ENCODE data around the gene ASIC4. TPM values are rescaled to one million over a fixed set of nuclear protein-coding genes. Genes with fewer than 3 reads are reported as not detected.
A peak's percentile ranks its signal among the peaks of the same experiment; 100 is the strongest.

ASIC4 gene
- total and polyA plus RNA-seq, 7 experiments from 2014 or later, result 0.12 to 0.49 (median 0.17) TPM; not detected in 3

DNA sequence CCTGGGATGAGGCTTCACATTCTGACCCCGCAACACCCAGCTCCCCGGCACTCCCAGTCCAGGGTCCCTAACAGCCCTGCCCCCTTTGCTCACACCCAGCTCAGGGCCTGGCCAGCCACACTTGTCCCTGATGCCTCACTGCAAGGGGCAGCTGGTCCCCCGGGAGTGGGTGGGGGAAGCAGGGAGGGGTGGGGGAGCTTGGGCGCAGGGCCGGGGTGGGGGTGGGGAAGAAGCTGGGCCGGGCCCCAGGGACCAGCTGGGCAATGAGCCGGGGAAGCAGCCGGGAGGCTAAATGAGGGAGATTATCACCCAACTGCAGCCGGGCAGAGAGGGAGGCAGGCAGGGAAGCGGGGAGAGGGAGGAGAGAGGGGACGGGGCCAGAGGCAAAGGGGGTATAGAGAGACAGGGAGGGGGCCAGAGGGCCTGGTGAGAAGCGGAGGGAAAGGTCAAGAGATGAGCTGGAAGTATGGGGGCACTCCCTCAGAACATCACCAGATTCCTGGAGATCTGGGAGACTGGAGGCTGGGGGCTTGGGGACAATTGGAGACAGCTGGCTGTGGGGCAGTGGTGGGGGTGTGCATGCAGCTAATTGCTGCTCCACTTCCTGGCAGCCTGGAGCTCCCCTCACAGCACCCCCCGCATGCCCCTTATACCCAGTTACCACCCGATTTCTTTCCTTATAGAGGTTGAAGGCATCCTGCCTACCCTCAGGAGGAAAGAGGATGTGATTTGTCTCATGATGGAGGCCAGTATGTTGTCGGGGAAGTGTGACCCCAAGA, 2.5 kb upstream of the ASIC4 start:
- Histone ChIP-seq H3K4me3 (ENCODE audit: low read length) (no peak overlapping the region), H3K36me3 (ENCODE audit: control insufficient read depth in 2 of 3, insufficient read depth in 3 of 3, low read length in 3 of 3) (peaks cover 0 to 6% (median 0%) of the 10 kb centered on the region in 3 experiments), H3K9me3 (ENCODE audit: control insufficient read depth in 2 of 3, low read length in 3 of 3) (no peaks in the 10 kb centered on the region), H3K4me1 (ENCODE audit: control insufficient read depth in 2 of 2, insufficient read depth in 2 of 2, low read length in 2 of 2) (peaks cover 0 to 12% of the 10 kb centered on the region in 2 donors), H3K27ac (ENCODE audit: low read depth, low read length) (no peak overlapping the region), H3K27me3 (ENCODE audit: control insufficient read depth in 2 of 2, insufficient read depth in 2 of 2, low read length in 2 of 2) (peaks cover 0 to 12% of the 10 kb centered on the region in 2 donors)
- Mint-ChIP-seq H3K9me3 (peaks cover 0 to 5% (median 0%) of the 10 kb centered on the region in 11 donors), H3K4me3 (peak overlapping the region in 1 of 10 donors; percentile 29), H3K4me1 (peaks cover 14 to 34% (median 28%) of the 10 kb centered on the region in 7 donors), H3K27me3 (peaks cover 58 to 69% (median 62%) of the 10 kb centered on the region in 5 donors), H3K36me3 (peaks cover 0 to 7% (median 2%) of the 10 kb centered on the region in 5 donors), H3K27ac (no peak overlapping the region)
- ChIA-PET POLR2A (interaction anchor here (0.6 kb wide), 2 partner anchors 101 to 406 kb away, joined by 3 read pairs; no protein-coding TSS in a partner anchor), CTCF (interaction anchor here (1.5 kb wide), 1 partner anchor 18 kb away, joined by 10 read pairs; no protein-coding TSS in a partner anchor)
- no peak for ATAC-seq
- intact Hi-C loops (cut with micrococcal nuclease), result no loop called here
- no peak for DNase-seq

DNA sequence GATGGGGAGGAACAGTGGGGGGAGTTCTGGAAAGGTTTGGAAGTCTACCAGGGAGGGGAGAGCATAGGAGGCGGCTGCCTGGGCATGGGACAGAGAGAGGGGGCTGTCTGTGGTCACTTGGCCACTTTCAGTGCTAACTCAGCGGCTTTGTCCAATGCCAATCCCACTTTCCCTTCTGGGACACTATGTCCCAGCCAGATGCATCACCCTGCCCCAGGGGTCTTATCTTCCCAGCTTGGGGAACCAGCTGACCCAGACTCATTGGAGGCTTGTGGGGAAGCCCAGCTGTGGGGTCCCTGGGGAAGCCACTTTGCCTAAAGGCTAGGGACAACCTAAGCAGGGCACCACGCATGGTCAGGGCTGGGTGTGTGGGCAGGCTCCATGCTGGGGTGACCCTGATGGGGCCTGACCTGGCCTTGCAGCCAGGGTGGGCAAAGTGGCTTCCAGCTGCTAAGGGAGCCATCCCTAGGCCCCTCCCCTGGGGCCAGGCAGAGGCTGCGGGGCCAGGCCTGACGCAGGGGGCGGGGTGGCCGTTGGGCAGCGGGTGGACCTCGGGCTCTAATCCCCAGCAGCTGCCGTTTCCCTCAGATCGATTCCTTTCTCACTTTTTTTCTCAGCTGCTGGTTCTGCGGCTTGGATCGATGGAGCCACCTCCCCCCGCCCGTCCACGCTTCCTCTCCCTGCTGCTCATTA, 1.6 kb upstream of the ASIC4 start:
- no peaks in the 10 kb centered on the region for H3K9me3 ChIP-seq (ENCODE audit: control insufficient read depth in 2 of 3, low read length in 3 of 3)
- ATAC-seq (no peak), DNase-seq (no peak)
- peak overlapping the region in 1 of 10 donors; percentile 29 for H3K4me3 Mint-ChIP-seq
- no peak overlapping the region for H3K4me3 ChIP-seq (ENCODE audit: low read length)
- peaks cover 14 to 34% (median 28%) of the 10 kb centered on the region in 7 donors for H3K4me1 Mint-ChIP-seq
- H3K27me3 Mint-ChIP-seq, result peaks cover 67 to 78% (median 71%) of the 10 kb centered on the region in 5 donors
- H3K27ac Mint-ChIP-seq, result no peak overlapping the region
- intact Hi-C loops (cut with micrococcal nuclease), result no loop called here
- H3K36me3 ChIP-seq (ENCODE audit: control insufficient read depth in 2 of 3, insufficient read depth in 3 of 3, low read length in 3 of 3), result no peaks in the 10 kb centered on the region
- H3K4me1 ChIP-seq (ENCODE audit: control insufficient read depth in 2 of 2, insufficient read depth in 2 of 2, low read length in 2 of 2), result peaks cover 0 to 12% of the 10 kb centered on the region in 2 donors
- no peak overlapping the region for H3K27ac ChIP-seq (ENCODE audit: low read depth, low read length)
- peaks cover 0 to 2% (median 0%) of the 10 kb centered on the region in 5 donors for H3K36me3 Mint-ChIP-seq
- ChIA-PET POLR2A (no interaction called here), CTCF (no interaction called here)
- peaks cover 0 to 12% of the 10 kb centered on the region in 2 donors for H3K27me3 ChIP-seq (ENCODE audit: control insufficient read depth in 2 of 2, insufficient read depth in 2 of 2, low read length in 2 of 2)
- peaks cover 0 to 5% (median 0%) of the 10 kb centered on the region in 11 donors for H3K9me3 Mint-ChIP-seq

DNA sequence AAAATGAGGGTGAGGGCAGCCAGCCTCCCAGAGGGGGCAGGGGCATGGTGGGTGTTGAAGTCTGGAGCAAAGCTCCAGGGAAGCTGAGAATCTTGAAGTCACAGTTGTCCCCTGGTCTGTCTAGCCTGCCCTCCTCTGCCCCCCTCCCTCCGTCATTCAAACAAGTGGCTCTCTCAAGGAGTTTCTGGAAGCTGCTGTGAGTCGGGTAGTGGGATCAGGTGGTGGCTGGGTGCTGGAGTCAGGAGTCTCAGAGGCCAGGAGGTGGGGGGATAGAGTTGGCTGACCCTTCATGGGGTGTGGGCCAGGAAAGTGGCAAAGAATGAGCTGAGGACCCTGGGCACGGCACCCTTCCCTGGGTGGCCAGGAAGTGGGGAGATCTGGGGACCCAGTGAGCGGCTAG, 495 bp upstream of the ASIC4 start:
- peaks cover 14 to 34% (median 28%) of the 10 kb centered on the region in 7 donors for H3K4me1 Mint-ChIP-seq
- no peaks in the 10 kb centered on the region for H3K9me3 ChIP-seq (ENCODE audit: control insufficient read depth in 2 of 3, low read length in 3 of 3)
- peaks cover 0 to 12% of the 10 kb centered on the region in 2 donors for H3K27me3 ChIP-seq (ENCODE audit: control insufficient read depth in 2 of 2, insufficient read depth in 2 of 2, low read length in 2 of 2)
- no peak overlapping the region for H3K27ac Mint-ChIP-seq
- ATAC-seq (no peak), DNase-seq (no peak)
- H3K4me3 Mint-ChIP-seq, result peak overlapping the region in 5 of 10 donors; percentile 10 to 61 (median 47)
- no peak overlapping the region for H3K27ac ChIP-seq (ENCODE audit: low read depth, low read length)
- H3K27me3 Mint-ChIP-seq, result peaks cover 73 to 88% (median 81%) of the 10 kb centered on the region in 5 donors
- H3K36me3 ChIP-seq (ENCODE audit: control insufficient read depth in 2 of 3, insufficient read depth in 3 of 3, low read length in 3 of 3), result no peaks in the 10 kb centered on the region
- ChIA-PET CTCF (no interaction called here), POLR2A (no interaction called here)
- no peak overlapping the region for H3K4me3 ChIP-seq (ENCODE audit: low read length)
- intact Hi-C loops (cut with micrococcal nuclease), result no loop called here
- H3K36me3 Mint-ChIP-seq, result peaks cover 0 to 2% (median 0%) of the 10 kb centered on the region in 5 donors
- H3K4me1 ChIP-seq (ENCODE audit: control insufficient read depth in 2 of 2, insufficient read depth in 2 of 2, low read length in 2 of 2), result peaks cover 0 to 12% of the 10 kb centered on the region in 2 donors
- peaks cover 0 to 5% (median 0%) of the 10 kb centered on the region in 11 donors for H3K9me3 Mint-ChIP-seq

DNA sequence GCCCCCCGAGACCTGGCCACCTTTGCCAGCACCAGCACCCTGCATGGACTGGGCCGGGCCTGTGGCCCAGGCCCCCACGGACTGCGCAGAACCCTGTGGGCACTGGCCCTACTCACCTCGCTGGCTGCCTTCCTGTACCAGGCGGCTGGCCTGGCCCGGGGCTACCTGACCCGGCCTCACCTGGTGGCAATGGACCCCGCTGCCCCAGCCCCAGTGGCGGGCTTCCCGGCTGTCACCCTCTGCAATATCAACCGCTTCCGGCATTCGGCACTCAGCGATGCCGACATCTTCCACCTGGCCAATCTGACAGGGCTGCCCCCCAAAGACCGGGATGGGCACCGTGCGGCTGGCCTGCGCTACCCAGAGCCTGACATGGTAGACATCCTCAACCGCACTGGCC, 554 bp downstream of the ASIC4 start:
- Histone ChIP-seq H3K9me3 (ENCODE audit: control insufficient read depth in 2 of 3, low read length in 3 of 3) (no peaks in the 10 kb centered on the region), H3K27me3 (ENCODE audit: control insufficient read depth in 2 of 2, insufficient read depth in 2 of 2, low read length in 2 of 2) (peaks cover 0 to 11% of the 10 kb centered on the region in 2 donors), H3K36me3 (ENCODE audit: control insufficient read depth in 2 of 3, insufficient read depth in 3 of 3, low read length in 3 of 3) (no peaks in the 10 kb centered on the region), H3K27ac (ENCODE audit: low read depth, low read length) (no peak overlapping the region), H3K4me1 (ENCODE audit: control insufficient read depth in 2 of 2, insufficient read depth in 2 of 2, low read length in 2 of 2) (peaks cover 0 to 7% of the 10 kb centered on the region in 2 donors), H3K4me3 (ENCODE audit: low read length) (no peak overlapping the region)
- no peak for DNase-seq
- no peak overlapping the region for H3K4me3 Mint-ChIP-seq
- peaks cover 0 to 3% (median 0%) of the 10 kb centered on the region in 11 donors for H3K9me3 Mint-ChIP-seq
- intact Hi-C loops (cut with micrococcal nuclease), result no loop called here
- H3K4me1 Mint-ChIP-seq, result peaks cover 8 to 30% (median 23%) of the 10 kb centered on the region in 7 donors
- CTCF ChIA-PET, result no interaction called here
- ATAC-seq, result no peak
- H3K36me3 Mint-ChIP-seq, result no peaks in the 10 kb centered on the region
- H3K27me3 Mint-ChIP-seq, result peaks cover 74 to 87% (median 79%) of the 10 kb centered on the region in 5 donors
- no peak overlapping the region for H3K27ac Mint-ChIP-seq
- POLR2A ChIA-PET, result no interaction called here

DNA sequence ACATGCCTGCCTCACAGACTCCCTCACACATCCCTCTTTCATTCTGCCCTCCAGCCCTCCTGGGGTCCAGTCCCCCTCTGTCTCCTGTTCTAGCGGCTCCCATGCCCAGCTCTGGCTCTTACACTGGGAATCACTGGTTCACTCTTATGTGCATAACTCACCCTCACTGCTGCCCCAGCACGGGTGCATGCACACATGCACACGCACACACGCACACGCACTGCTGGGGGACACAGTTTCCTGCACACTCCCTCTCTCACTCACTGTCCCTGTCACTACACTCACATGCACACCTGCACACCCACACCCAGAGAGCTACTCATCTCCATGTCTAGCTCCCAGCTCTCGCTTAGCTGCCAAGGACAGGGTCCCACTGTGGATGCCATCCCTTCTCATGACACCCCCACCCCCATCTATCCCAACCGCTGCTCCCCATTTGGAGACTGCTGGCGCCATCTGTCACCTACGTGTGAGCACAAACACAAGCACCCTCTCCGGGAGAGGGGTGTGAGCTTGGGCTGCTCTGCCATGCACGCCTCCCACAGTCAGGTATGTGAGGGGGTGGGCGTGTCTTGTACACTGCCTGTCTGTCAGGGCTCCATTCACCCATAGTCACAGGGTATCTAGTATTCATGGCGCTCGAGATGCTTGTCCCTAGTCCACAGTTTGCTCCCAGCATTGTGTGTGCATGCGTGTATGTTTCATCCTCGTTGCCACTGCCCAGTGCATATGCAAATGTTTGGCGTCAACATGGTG, 1.8 kb downstream of the ASIC4 start:
- DNase-seq (no peak), ATAC-seq (no peak)
- ChIA-PET POLR2A (no interaction called here), CTCF (no interaction called here)
- Mint-ChIP-seq H3K27me3 (peaks cover 71 to 86% (median 83%) of the 10 kb centered on the region in 5 donors), H3K36me3 (no peaks in the 10 kb centered on the region), H3K27ac (no peak overlapping the region), H3K4me1 (peaks cover 3 to 23% (median 18%) of the 10 kb centered on the region in 7 donors), H3K4me3 (peak overlapping the region in 3 of 10 donors; percentile 39 to 61 (median 57)), H3K9me3 (peaks cover 0 to 2% (median 0%) of the 10 kb centered on the region in 11 donors)
- Histone ChIP-seq H3K9me3 (ENCODE audit: control insufficient read depth in 2 of 3, low read length in 3 of 3) (no peaks in the 10 kb centered on the region), H3K36me3 (ENCODE audit: control insufficient read depth in 2 of 3, insufficient read depth in 3 of 3, low read length in 3 of 3) (no peaks in the 10 kb centered on the region), H3K4me1 (ENCODE audit: control insufficient read depth in 2 of 2, insufficient read depth in 2 of 2, low read length in 2 of 2) (no peaks in the 10 kb centered on the region), H3K4me3 (ENCODE audit: low read length) (no peak overlapping the region), H3K27ac (ENCODE audit: low read depth, low read length) (no peak overlapping the region), H3K27me3 (ENCODE audit: control insufficient read depth in 2 of 2, insufficient read depth in 2 of 2, low read length in 2 of 2) (peaks cover 0 to 5% of the 10 kb centered on the region in 2 donors)
- intact Hi-C loops (cut with micrococcal nuclease), result no loop called here

DNA sequence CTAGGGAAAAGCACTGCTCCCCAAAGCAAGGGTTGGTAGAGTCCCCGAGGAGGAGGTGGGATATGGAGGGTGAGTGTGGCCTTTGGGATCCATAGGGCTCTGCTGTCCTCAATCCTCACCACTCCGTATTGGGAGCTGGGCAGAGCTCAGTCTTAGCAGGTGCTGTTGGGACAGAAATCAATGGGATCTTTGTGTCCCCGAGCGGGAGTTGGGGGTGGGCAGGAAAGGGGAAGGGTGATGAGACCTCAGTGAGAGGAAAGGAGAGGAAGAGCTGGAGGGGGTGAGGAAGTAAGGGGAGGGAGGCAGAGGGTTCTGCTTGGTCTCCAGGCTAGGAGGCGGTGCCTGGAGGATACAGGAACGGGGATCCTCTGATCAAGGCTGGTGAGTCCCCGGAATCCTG, 2.6 kb downstream of the ASIC4 start:
- Mint-ChIP-seq H3K36me3 (no peaks in the 10 kb centered on the region), H3K27me3 (peaks cover 76 to 86% (median 84%) of the 10 kb centered on the region in 5 donors), H3K4me3 (no peak overlapping the region), H3K27ac (no peak overlapping the region), H3K4me1 (peaks cover 3 to 29% (median 26%) of the 10 kb centered on the region in 7 donors), H3K9me3 (peaks cover 0 to 1% (median 0%) of the 10 kb centered on the region in 11 donors)
- Histone ChIP-seq H3K4me1 (ENCODE audit: control insufficient read depth in 2 of 2, insufficient read depth in 2 of 2, low read length in 2 of 2) (no peaks in the 10 kb centered on the region), H3K4me3 (ENCODE audit: low read length) (no peak overlapping the region), H3K27ac (ENCODE audit: low read depth, low read length) (no peak overlapping the region), H3K36me3 (ENCODE audit: control insufficient read depth in 2 of 3, insufficient read depth in 3 of 3, low read length in 3 of 3) (no peaks in the 10 kb centered on the region), H3K27me3 (ENCODE audit: control insufficient read depth in 2 of 2, insufficient read depth in 2 of 2, low read length in 2 of 2) (peaks cover 0 to 9% of the 10 kb centered on the region in 2 donors), H3K9me3 (ENCODE audit: control insufficient read depth in 2 of 3, low read length in 3 of 3) (no peaks in the 10 kb centered on the region)
- ChIA-PET CTCF (no interaction called here), POLR2A (no interaction called here)
- ATAC-seq (no peak), DNase-seq (no peak)
- intact Hi-C loops (cut with micrococcal nuclease), result no loop called here

Measured in naive thymus-derived CD4-positive, alpha-beta T cell (primary cell).